Stimulated activated CD4-positive, alpha-beta T cell treated with anti-CD3 and anti-CD28 coated beads, Interleukin-15, amount 100 ng/mL, for 1 hour (primary cell): ENCODE measurements around the gene VPS51.

ENCODE experiments used
- DNase-seq, 2 donors: peaks; one replicate each; pipeline ENCODE4 v3.0.0-alpha.2; 2020; ENCODE audit warnings: low read depth in 1 of 2, low spot score in 1 of 2

VPS51 gene

DNA sequence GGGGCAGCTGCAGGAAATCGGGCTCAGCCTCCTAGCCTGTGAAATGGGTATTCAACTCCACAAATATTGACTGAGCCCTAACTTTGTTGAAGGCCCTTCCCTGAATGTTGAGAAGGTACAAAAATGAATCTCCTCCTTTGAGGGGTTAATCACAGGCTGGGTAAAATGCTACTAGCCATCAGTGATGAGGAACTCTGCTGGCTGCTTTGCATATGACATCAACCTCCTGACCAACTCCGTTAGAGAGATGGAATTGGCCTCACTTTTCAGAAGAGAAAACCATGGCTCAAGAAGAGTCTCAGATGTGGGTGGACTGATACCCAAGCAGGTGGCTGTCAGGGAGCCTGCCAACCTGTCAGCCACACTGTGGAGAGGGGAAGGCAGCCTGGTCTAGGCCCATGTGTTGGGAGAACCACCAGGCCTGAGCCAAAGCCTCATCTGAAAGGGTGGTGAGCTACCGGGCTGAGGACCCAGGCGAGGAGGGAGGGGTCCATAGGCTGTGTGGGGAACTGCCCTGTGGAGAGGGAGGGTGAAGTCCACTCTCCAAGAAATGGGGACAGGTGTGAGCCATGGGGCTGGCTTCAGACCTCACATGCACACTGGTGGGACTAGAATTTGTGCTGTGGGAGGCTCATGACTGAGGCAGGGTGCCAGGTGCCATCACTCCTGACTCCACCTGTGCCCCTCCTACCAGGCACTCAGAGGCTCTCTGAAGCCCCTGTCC is 23.9 kb upstream of the VPS51 start:
- DNase-seq: no peak

DNA sequence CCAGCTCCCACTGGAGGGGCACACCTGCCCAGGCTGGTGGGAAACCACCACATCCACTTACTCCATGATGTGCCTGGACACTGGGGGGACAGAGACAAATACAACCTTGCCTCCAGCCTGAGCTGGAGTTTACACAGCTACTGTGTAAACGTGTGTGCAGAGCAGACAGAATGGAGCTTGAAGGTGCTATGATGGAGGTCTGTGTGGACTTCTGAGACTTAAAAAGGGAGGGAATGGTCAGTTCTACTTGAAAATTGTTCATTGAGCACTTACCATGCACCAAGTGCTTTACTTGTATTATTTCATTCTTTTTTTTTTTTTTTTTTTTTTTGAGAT is 23.4 kb upstream of the VPS51 start:
- no peak for DNase-seq

DNA sequence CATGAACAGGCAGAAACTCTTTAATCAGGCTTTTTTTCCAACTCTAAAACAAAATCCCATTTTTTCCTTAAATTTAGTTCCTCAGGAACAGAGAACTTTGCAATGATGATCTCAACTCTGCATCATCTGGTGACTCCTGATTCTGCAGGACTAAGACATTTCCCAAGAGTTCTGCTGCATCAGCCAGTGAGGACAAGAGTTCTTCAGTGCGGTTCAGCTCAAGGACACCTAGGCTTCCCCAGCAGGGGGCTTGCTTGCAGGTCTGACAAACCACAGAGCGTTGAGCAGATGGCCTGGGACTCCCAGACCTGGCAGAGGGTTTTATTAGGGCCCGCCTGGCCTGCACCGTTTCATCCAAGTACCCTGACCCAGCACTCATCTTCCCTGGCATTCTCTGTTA is 18.6 kb upstream of the VPS51 start:
- DNase-seq: no peak

DNA sequence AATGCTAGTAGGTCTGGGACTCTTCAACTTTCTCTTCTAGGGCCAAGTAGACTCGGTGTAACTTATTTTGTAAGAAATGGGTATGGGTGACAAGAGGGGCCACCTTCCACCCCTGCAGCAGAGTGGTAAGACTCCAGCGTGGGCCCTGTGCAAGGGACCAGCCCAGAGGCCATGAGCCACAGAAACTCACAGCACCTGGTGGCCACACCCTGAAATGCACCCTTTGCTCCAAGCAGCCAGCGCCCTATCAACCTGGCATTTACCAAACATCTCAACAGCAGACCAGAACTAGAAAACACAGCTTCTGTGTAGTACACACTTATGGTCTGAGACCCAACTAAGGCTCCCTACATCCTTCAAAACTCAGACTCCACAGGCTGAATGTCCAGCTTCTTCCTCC is 17.9 kb upstream of the VPS51 start:
- peak; percentile 54 to 59 for DNase-seq

DNA sequence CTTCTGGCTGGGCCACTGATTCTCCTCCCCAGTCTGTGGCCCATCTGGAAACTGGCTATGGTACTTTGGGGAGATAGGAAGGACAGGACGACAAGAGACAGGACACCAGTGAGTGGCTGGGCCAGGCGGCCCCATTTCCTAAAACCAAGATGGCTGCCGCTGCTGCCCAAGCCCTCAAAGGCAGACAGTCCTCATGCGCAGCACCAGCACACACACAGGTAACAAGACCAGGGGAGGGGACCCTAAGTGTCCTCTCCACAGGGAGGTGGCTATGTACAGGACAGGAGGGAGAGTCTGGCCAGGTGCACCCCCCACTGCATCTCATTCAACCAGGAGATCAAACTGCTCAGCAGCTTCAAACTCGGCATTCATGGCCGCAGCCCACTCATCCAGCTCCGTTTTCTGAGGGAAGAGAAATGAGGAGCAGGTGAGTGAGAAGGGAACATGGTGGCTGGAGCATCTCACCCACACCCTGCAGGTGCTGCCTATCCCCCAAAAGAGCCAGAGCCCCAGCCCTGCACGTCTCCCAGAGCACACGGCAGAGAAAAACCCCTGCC is 17.1 kb upstream of the VPS51 start:
- no peak for DNase-seq

DNA sequence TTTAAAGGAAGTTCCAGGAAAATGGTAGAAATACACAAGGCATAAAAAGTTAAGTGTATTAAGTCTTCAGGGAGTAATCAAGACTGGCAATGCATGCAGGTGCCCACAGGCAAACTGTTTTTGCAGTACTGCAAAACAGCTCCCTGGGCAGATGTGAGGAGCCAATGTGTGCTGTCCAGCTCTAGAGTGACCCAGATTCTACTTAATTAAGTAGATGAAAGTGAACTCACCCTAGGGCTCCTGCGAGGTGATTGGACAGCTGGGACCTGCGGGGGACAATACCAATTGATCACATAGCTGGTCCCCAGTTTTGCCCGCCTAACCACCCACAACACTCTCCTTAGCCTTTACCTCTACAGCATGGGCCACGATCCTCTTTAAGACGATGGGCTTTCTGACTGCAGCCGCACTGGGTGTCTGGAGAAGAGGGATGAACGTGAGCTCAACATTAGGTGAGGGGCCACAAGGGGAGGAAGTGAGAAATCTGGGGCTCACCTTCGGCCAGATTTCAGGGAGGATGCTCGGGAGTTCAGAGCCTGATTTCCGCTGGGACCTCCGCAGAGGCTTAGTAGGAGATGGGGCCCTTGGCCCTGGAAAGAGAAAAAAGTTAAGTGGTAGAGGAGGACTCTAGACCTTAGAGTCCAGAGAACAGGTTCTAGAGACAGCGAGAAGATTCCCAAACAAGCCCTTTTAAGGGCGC is 12.7 kb upstream of the VPS51 start:
- no peak for DNase-seq

DNA sequence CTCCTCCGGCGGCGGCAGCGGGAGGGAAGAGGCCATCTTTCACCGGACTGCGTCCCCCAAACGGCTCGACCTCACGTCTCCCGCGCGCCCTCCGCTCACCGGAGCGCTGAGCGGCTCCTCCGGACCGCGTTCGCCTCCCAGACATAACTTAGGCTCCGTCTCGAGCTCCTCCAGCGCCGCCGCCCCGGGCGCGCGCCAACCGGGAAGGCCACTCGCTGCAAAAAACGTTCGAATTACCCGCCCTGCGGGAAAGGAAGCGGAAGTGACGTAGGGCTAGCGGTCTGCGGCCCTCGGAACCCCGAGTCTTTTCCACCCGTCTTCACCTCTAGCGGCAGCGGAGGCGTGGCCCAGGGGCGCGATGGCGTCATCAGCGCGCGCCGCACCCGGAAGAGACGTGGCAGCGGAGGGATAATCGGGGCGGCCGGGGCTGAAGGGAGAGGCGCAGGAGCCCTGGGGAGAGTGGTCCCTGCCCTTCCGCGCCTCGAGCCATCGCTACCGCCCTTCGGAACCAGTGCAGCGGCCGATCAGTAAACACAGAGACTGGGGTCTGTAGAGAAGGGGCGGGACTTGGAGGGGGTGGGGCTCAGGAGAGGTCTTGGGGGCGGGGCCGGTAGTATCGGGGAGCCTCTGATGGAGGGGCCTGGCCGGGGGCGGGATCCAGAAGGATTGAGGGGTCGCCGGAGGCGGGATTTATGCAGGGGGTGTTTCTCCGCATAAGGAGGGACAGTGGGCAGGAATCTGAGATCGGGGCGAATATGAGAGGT is 12.0 kb upstream of the VPS51 start, which contains the start of the genes CDCA5 and ZFPL1:
Gene CDCA5 (minus strand): TSS at position 207 of the 764 bp plus-strand sequence. CDS start 62 bp downstream, at position 145.
Gene ZFPL1 (plus strand): TSS at position 389 of the 764 bp plus-strand sequence. CDS start 477 bp downstream, outside the sequence.
- DNase-seq: peak; percentile 89 to 93

DNA sequence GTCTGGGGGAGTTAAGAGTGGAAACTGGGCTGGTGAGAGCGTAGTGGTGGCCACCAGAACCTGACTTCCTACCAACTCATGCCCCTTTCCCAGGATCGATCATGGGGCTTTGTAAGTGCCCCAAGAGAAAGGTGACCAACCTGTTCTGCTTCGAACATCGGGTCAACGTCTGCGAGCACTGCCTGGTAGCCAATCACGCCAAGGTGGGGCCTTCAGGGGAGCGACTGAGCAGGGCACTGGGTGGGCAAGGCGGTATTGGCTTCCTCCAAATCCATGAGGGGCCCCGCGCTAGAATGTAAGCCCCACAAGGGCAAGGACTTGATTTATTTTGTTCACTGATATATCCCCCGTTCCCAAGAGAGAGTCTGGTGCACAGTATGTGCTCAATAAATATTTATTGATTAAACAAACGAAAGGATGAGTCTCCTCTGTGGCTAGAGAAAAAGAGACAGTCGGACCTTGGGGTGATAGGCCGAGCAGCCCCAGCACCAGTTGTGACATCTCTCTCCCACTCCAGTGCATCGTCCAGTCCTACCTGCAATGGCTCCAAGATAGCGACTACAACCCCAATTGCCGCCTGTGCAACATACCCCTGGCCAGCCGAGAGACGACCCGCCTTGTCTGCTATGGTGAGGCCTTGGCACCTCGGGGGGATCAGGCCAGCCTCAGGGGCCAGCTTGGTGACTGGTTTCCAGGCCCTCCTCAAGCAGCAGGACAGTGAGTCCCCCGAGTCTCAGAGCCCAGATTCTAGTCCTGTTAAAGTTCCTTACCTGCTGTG is 11.2 kb upstream of the VPS51 start:
- no peak for DNase-seq

DNA sequence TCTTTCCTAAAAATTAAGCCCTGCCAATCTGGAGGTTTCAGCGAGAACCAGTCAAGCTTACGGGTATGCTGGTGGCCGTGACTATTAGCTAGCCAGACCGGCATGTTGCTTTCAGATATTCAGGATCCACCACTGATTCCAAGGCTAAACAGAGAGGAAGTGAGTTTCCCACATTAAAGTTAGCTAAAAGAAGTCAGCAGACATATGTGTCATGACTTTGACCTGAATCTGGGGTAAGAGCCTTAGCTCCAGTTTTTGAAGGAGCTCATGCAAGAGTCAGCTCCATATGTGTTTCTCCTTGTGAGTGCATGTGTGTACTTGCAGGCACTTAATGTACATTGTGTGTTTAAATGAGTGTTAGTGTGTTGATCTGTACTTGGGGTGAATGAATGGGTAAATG is 10.6 kb upstream of the VPS51 start:
- no peak for DNase-seq

DNA sequence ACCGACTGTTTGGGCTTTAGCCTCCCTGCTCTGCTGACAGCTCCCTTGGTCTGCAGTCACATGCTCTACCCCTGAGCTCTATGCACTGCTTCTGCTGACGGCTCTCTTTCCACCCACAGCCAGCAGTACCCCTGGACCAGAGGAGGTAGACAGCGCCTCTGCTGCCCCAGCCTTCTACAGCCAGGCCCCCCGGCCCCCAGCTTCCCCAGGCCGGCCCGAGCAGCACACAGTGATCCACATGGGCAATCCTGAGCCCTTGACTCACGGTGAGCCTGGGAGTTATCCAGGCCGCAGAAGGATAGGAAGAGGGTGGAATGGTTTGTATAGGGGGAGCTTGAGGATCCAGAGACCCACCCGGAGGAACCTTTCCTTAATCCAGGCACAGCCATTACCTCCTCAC is 9.2 kb upstream of the VPS51 start:
- no peak for DNase-seq

DNA sequence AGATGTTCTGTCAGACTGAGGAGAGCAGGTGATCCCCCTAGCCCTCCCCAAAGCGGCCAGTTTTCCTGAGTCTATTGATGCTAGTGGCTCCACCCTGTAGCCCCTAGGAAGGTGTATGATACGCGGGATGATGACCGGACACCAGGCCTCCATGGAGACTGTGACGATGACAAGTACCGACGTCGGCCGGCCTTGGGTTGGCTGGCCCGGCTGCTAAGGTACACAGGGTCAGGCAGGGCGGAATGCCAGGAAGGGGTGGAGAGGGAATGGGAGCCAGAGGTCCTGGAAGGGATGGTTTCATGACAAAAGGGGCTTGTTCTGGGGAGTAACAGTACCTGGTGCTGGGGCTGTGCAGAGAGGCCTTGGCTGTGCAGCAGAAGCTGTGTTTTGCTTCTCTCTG is 8.8 kb upstream of the VPS51 start:
- no peak for DNase-seq

DNA sequence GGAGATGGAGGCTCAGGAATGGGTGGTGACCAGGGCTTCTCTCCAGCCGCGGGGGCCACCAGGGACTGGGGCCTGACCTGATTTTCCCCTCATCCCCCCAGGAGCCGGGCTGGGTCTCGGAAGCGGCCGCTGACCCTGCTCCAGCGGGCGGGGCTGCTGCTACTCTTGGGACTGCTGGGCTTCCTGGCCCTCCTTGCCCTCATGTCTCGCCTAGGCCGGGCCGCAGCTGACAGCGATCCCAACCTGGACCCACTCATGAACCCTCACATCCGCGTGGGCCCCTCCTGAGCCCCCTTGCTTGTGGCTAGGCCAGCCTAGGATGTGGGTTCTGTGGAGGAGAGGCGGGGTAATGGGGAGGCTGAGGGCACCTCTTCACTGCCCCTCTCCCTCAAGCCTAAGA is 8.2 kb upstream of the VPS51 start:
- no peak for DNase-seq

DNA sequence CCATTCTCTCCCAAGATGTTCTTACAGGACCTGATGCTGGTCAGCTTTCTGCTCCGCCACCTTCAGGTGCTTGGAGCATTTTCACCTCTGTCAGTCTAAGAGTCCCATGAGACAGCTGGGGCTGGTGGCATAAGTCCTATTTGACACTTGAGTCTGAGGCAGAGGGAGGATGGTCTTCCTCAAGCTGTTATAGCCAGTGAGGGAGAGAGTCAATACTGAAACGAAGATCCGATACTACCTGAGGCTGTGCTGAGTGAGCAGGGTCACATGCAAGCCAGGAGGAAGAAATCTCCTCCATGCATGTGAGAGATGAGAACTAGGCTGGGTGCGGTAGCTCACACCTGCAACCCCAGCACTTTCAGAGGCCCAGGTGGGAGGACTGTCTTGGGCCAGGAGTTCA is 6.4 kb upstream of the VPS51 start:
- DNase-seq: no peak

DNA sequence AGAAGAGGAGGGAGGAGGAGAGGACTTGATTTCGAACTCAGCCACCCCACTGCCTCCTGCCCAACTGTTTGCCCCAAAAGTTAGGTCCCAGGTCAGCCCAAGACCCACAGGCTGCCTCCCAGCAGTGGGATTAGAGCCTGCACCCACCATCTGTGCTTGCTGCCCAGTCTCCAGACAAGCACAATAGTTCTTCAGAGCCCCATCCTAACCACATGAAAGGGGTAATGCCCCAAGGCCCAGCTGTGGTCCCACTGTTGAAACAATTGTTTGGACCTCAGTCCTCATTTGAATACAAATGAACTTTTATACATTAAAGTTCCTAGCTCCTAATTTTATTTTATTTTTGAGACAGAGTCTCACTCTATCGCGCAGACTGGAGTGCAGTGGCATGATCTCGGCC is 5.4 kb upstream of the VPS51 start:
- no peak for DNase-seq

DNA sequence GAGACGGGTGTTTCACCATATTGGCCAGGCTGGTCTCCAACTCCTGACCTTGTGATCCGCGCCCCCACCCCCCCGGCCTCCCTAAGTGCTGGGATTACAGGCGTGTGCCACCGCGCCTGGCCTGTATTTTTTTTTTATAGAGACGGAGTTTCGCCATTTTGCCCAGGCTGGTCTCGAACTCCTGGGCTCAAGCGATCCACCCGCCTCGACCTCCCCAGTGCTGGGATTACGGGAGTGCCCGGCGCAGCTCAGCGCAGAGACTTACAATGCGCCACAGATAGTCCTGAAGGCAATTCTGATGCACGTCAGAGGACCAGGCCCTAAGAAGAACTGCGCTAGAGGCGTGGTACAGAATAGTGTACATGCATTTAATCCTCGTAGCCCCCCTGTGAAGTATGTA is 587 bp upstream of the VPS51 start:
- no peak for DNase-seq

DNA sequence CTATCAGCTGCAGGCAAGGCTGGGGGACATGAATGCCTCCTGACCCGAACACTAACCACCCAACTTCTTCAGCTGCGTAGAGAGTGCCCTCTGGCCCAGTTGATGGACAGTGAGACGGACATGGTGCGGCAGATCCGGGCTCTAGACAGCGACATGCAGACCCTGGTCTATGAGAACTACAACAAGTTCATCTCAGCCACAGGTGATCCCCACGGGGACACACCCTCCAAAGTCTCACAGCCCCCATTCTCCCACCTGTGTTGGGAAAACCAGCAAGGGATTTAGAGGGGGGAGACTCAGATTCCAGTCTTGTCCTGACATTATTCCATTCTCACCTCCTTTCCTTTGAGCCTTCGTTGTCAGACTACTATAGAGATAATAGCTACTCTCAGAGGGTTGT is 912 bp downstream of the VPS51 start:
- no peak for DNase-seq

DNA sequence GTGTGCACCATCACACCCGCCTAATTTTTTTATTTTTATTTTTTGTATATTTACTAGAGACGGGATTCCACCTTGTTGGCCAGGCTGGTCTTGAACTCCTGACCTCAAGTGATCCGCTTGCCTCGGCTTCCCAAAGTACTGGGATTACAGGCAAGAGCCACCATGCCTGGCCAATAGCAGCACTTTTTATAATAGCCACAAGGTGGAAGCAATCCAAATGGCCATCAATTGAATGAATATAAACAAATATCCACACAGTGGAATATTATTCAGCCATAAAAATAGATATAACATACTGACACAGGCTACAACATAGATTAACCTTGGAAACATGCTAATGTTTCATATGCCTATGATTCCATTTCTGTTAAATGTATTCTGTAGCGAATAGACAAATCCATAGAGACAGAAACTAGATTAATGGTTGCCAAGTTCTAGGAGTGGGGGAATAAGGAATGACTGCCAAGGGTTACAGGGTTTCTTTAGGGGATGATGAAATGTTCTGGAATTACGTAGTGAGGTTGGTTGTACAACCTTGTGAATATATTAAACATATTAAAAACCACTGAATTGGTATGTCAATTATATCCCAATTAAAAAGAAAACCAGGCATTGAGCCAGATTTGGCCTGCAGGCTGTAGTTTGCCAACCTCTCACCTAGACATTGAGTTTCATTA is 4.8 kb downstream of the VPS51 start:
- no peak for DNase-seq

DNA sequence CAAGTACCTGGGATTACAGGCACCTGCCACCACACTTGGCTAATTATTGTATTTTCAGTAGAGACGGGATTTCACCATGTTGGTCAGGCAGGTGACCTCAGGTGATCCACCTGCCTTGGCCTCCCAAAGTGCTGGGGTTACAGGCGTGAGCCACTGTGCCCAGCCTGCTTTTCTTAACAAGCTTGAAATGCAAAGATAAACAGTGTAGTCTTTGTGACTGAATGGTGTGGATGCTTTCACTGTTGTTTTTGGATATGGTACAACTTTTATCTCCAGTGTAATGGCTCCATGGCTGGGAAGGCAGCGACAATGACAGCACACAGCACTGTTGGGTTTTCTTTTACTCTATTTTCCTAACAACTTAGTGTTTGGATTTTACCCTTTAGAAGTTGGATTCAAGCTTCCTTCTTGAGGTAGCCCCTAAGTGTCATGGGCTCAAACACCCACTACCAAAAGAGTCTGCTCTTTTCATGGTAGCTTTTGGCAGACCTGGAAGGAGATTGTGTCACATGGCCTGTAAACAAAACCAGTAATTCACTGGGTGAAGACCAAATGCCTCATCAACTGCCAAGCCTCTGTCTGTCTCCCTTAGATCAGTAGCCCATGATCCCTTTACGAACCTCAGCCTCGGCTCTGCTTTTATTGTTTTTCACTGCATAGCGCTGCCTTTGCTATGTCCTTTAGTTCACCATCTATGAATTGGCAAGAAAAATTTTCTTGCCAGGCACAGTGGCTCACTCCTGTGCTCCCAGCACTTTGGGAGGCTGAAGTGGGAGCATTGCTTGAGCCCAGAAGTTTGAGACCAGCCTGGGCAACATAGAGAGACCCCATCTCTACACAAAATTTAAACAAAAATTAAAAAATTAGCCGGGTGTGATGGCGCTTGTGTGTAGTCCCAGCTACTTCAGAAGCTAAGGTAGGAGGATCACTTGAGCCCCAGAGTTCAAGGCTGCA is 6.4 kb downstream of the VPS51 start:
- DNase-seq: no peak

DNA sequence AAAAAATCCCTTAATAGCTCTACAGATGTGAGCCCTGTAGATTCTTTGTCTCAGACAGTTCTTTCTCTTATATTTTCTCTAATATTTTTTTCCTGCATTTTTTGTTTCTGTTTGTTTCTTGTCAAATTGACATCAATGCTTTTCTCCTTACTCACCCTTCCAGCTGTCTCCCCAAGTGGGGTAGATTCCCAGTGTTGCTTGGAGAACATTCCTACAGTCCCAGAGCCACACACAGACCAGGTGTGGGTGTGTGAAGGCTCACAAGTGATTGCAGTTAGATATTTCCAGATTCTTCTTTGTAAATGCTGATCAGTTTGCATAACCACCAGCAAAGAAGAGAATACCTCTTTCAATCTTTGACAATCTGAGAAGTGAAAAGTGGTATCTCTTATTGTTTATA is 7.5 kb downstream of the VPS51 start:
- no peak for DNase-seq
